Aorta (tissue), 5 donors: ENCODE data around the gene TARBP1. TPM values are rescaled to one million over a fixed set of nuclear protein-coding genes. Genes with fewer than 3 reads are reported as not detected.

Source experiments
- ATAC-seq: fragments of 200-7000 bp; cut with Tn5 transposase; one replicate; pipeline ENCODE4 v1.9.1; 2022; ENCODE audit warnings: moderate library complexity; ENCODE audit not compliant: low FRiP score
- DNase-seq, 2 donors: peaks; one replicate each; pipeline ENCODE4 v3.0.0-alpha.2; 2020
- H3K27ac ChIP-seq, 2 donors: one replicate each; pipeline ENCODE4 v1.5.1; 2013; ENCODE audit warnings: low read length in 2 of 2, mild to moderate bottlenecking in 2 of 2, moderate library complexity in 2 of 2, control low read depth in 1 of 2, inconsistent platforms in 1 of 2, low read depth in 1 of 2
- H3K27me3 ChIP-seq, 2 donors: one replicate each; pipeline ENCODE4 v1.6.1; 2013; ENCODE audit warnings: control low read depth in 1 of 2, low read length in 1 of 2, mild to moderate bottlenecking in 1 of 2, moderate library complexity in 1 of 2; ENCODE audit not compliant: insufficient read depth in 2 of 2, control insufficient read depth in 1 of 2
- H3K36me3 ChIP-seq, 2 donors: one replicate each; pipeline ENCODE4 v1.6.1; 2013; ENCODE audit warnings: control low read depth in 1 of 2, low read length in 1 of 2, mild to moderate bottlenecking in 1 of 2; ENCODE audit not compliant: insufficient read depth in 2 of 2, control insufficient read depth in 1 of 2
- H3K4me1 ChIP-seq, 2 donors: one replicate each; pipeline ENCODE4 v1.6.1; 2013; ENCODE audit warnings: low read length in 2 of 2, control low read depth in 1 of 2, mild to moderate bottlenecking in 1 of 2, moderate library complexity in 1 of 2; ENCODE audit not compliant: insufficient read depth in 2 of 2, control insufficient read depth in 1 of 2
- H3K4me3 ChIP-seq, 2 donors: one replicate each; pipeline ENCODE4 v1.5.1; 2013; ENCODE audit warnings: low read length in 2 of 2, control low read depth in 1 of 2, mild to moderate bottlenecking in 1 of 2
- H3K9me3 ChIP-seq: one replicate; pipeline ENCODE4 v1.6.1; 2013; ENCODE audit warnings: mild to moderate bottlenecking, low read length; ENCODE audit not compliant: control insufficient read depth
- WGBS, 2 donors: extraction: QIAGEN DNeasy Blood & Tissue Kit; methylation state at CpG; one replicate each; pipeline ENCODE4 v1.1.7; 2013; 5-methylcytosine and 5-hydroxymethylcytosine counted together
- intact Hi-C, 2 donors: fragments of 100-400 bp; cut with DNase I; formaldehyde crosslinking; loops; one replicate each; pipeline versions ENCODE4 v1.14.2 to v1.15.0; 2022
- polyA plus RNA-seq, 2 donors: library from polyadenylated mRNA; stranded (reverse); fragments of 200-250 nt; gene quantifications; one replicate each; pipeline ENCODE4 v1.2.3, GENCODE V29; 2013
- total RNA-seq, 2 donors: library from RNA; stranded (reverse); fragmentation: NEBNext Ultra II Directional; extraction: Animal tissue kit (Norgen Biotek cat#: 25700); gene quantifications; one replicate each; pipeline ENCODE4 v1.2.1, GENCODE V29; 2021
- donor health status: healthy with polysubstance abuse.
- donor health status: Bipolar disorder and iron deficiency.
- donor health status: DM: no; HTN: no; CAD: no.
- donor health status: DM: no; HTN: no; CAD: no.
- donor health status: DM: yes; HTN: yes; CAD: no.

TARBP1 gene
- total and polyA plus RNA-seq, 4 donors, result 3.1 to 23.2 (median 14.2) TPM

DNA sequence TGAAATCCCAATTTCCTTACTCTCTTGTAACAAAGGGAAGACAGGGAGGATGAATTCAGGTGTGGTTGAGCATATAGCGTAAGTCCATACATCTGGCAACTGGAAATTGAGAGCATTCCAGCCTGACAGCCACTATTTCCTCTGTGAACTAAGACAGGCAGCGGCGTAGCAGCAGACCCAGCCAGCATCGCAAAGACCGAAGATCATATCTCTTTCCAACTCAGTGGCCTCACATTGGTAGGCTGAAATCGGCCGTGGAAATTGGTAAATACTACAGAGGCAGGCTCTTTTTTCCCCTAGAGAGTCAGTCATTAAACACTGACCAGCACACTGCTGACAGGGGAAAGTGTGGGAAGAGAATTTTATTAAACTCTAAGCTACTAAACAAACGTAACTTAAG is 43.4 kb downstream of the TARBP1 start:
- Histone ChIP-seq H3K27ac (no peak overlapping the region), H3K27me3 (no peaks in the 10 kb centered on the region), H3K4me1 (no peaks in the 10 kb centered on the region), H3K4me3 (no peak overlapping the region), H3K36me3 (peaks cover 0 to 2% of the 10 kb centered on the region in 2 donors), H3K9me3 (no peaks in the 10 kb centered on the region)
- DNase-seq (no peak), ATAC-seq (no peak)
- WGBS, 2 donors, result 71 to 76% methylated on average over 8 of the region's 8 CpGs
- intact Hi-C loops, result no loop called here

- no peak overlapping the region for H3K27ac ChIP-seq
- DNase-seq (no peak), ATAC-seq (no peak)
- no peaks in the 10 kb centered on the region for H3K4me1 ChIP-seq
- peaks cover 0 to 2% of the 10 kb centered on the region in 2 donors for H3K36me3 ChIP-seq
- no peak overlapping the region for H3K4me3 ChIP-seq
- WGBS, 2 donors, result 68 to 87% methylated on average over 2 of the region's 2 CpGs
- intact Hi-C loops, result no loop called here
- H3K9me3 ChIP-seq, result no peaks in the 10 kb centered on the region
- no peaks in the 10 kb centered on the region for H3K27me3 ChIP-seq
Measured at GRCh38 chr1:234434706-234435105, 44.3 kb downstream of the TARBP1 start.

DNA sequence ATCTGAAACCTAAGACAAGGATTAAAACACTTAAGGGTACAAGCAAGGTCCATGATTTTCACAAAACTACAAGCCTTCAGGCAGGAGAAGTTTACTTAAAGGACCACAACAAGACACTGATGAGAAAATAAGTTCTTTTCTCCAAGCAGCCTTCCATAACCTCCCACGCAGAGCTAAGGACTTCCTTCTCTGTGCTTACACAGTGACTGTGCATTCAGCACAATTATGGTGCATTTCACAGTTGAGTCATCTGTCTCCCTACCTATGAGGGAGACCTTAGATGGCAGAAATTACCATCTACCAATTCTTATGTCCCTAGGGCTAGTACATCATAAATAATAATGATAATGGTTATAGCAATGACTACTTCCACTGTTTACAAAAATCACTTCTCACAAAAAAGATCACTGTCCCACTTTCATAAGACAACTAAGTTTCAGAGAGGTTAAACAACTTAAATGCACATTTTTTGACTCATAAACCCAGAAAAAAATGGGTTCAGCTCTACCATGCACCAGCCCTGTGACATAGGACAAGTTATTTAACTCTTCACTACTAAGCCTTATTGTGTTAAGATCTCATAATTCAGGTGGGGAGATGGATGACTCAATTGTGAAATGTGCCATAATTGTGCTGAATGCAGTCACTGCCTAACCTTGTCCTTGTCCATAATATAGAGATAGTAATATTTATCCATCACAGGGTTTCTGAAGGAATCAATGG is 45.3 kb downstream of the TARBP1 start:
- H3K27me3 ChIP-seq, result no peaks in the 10 kb centered on the region
- H3K36me3 ChIP-seq, result peaks cover 0 to 2% of the 10 kb centered on the region in 2 donors
- intact Hi-C loops, result no loop called here
- no peaks in the 10 kb centered on the region for H3K9me3 ChIP-seq
- H3K4me1 ChIP-seq, result no peaks in the 10 kb centered on the region
- no peak overlapping the region for H3K27ac ChIP-seq
- ATAC-seq, result no peak
- WGBS, 2 donors, result 74 to 92% methylated on average over 1 of the region's 1 CpG
- H3K4me3 ChIP-seq, result no peak overlapping the region
- no peak for DNase-seq

DNA sequence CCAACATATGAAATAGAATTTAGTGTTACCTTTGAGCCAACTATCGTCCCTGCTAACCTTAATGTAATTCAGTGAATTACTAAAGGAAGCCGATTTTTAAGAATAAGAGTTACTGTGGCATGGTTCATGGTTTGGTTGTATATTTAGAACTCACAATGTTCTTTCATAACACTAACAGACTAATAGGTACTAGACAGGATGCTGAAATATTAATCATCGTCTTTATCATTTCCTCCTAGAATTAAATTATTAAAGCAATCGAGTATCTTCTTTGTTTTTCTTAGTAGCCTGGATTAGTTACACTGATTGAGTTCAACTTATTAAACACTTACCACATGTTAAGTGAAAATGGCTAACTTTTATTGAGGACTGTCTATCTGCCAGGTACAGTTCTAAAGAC is 47.7 kb downstream of the TARBP1 start:
- no peaks in the 10 kb centered on the region for H3K4me1 ChIP-seq
- no peak overlapping the region for H3K4me3 ChIP-seq
- WGBS, 2 donors, result 85 to 86% methylated on average over 4 of the region's 4 CpGs
- H3K36me3 ChIP-seq, result peaks cover 0 to 2% of the 10 kb centered on the region in 2 donors
- no peaks in the 10 kb centered on the region for H3K27me3 ChIP-seq
- intact Hi-C loops, result no loop called here
- no peaks in the 10 kb centered on the region for H3K9me3 ChIP-seq
- H3K27ac ChIP-seq, result no peak overlapping the region
- no peak for ATAC-seq
- no peak for DNase-seq

DNA sequence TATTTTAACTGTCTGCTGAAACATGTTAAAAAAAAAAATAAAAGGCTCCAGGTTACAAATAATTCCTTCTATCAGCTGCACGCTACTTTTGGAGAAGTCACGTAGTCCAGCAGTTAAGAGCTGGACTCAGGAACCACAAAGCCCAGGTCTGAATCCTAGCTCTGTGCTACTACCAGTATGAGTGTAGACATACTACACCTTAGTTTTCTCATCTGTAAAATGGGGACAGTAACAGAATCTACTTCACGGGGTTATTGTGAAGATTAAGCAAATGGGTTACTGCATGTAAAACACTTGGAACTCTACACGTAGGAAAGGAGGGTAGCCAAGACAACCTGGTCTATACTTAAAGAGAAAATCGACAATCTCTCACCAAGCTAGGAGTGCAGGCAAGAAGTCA is 48.3 kb downstream of the TARBP1 start:
- DNase-seq (no peak), ATAC-seq (no peak)
- H3K27ac ChIP-seq, result no peak overlapping the region
- H3K36me3 ChIP-seq, result peaks cover 0 to 2% of the 10 kb centered on the region in 2 donors
- no peaks in the 10 kb centered on the region for H3K9me3 ChIP-seq
- no peaks in the 10 kb centered on the region for H3K4me1 ChIP-seq
- intact Hi-C loops, result no loop called here
- H3K4me3 ChIP-seq, result no peak overlapping the region
- H3K27me3 ChIP-seq, result no peaks in the 10 kb centered on the region
- 89 to 92% methylated on average over 5 of the region's 5 CpGs for WGBS, 2 donors

- no peaks in the 10 kb centered on the region for H3K27me3 ChIP-seq
- H3K4me1 ChIP-seq, result no peaks in the 10 kb centered on the region
- ATAC-seq, result no peak
- H3K4me3 ChIP-seq, result no peak overlapping the region
- no peak overlapping the region for H3K27ac ChIP-seq
- H3K36me3 ChIP-seq, result no peaks in the 10 kb centered on the region
- DNase-seq, result no peak
- intact Hi-C loops, result no loop called here
- WGBS, 2 donors, result 77 to 80% methylated on average over 5 of the region's 5 CpGs
- no peaks in the 10 kb centered on the region for H3K9me3 ChIP-seq
Measured at GRCh38 chr1:234429434-234429806, 49.6 kb downstream of the TARBP1 start.

- Histone ChIP-seq H3K27me3 (no peaks in the 10 kb centered on the region), H3K4me1 (no peaks in the 10 kb centered on the region), H3K4me3 (no peak overlapping the region), H3K36me3 (no peaks in the 10 kb centered on the region), H3K9me3 (no peaks in the 10 kb centered on the region), H3K27ac (no peak overlapping the region)
- ATAC-seq, result no peak
- no peak for DNase-seq
- intact Hi-C loops, result no loop called here
- 59 to 70% methylated on average over 8 of the region's 8 CpGs for WGBS, 2 donors
Measured at GRCh38 chr1:234427950-234428646, 50.9 kb downstream of the TARBP1 start.

DNA sequence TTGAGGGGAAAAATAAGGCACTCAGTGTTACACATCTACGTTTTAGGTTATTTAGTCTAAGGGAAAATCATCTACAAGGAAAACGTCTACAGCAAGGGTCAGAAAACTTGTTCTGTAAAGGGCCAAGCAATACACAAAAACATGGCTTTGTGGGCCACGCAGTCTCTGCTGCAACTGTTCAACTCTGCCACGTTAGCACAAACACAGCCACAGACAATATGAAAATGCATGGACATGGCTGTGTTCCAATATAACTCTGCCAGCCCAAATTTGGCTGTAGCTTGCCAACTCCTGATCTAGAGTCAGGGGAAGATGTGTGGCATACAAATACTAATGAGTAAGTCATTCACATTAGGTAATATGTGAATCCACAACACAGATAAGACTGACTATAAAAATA is 65.0 kb downstream of the TARBP1 start:
- no peaks in the 10 kb centered on the region for H3K4me1 ChIP-seq
- H3K9me3 ChIP-seq, result no peaks in the 10 kb centered on the region
- no peaks in the 10 kb centered on the region for H3K27me3 ChIP-seq
- no peak for ATAC-seq
- H3K27ac ChIP-seq, result no peak overlapping the region
- no peak for DNase-seq
- WGBS, 2 donors, result 48 to 52% methylated on average over 4 of the region's 4 CpGs
- intact Hi-C loops, result no loop called here
- no peaks in the 10 kb centered on the region for H3K36me3 ChIP-seq
- no peak overlapping the region for H3K4me3 ChIP-seq

- ATAC-seq (no peak), DNase-seq (no peak)
- Histone ChIP-seq H3K27me3 (no peaks in the 10 kb centered on the region), H3K27ac (no peak overlapping the region), H3K4me3 (no peak overlapping the region), H3K9me3 (no peaks in the 10 kb centered on the region), H3K36me3 (no peaks in the 10 kb centered on the region), H3K4me1 (no peaks in the 10 kb centered on the region)
- 97% methylated on average over 9 of the region's 9 CpGs for WGBS, 2 donors
- intact Hi-C loops, result no loop called here
Measured at GRCh38 chr1:234413485-234413884, 65.5 kb downstream of the TARBP1 start.
